Caco-2 (cell line): ENCODE measurements around the gene POLR2I. TPM values are rescaled to one million over a fixed set of nuclear protein-coding genes. Genes with fewer than 3 reads are reported as not detected.

Experiments
- BruUV-seq: library from RNA; stranded (reverse); fragments of 400-500 nt; replicated peaks from 2 replicates; lab custom pipeline; 2021; lab: Mats Ljungman, UMichigan
- CTCF ChIA-PET: fragments of 300-600 bp; sonication (Branson Sonifier 250); formaldehyde crosslinking; loops from one replicate; lab custom pipeline; 2022; ENCODE audit warnings: antibody characterized with exemption; lab: Charles Lee
- POLR2A ChIA-PET: fragments of 300-600 bp; sonication (Branson Sonifier 250); formaldehyde crosslinking; loops from one replicate; lab custom pipeline; 2022; ENCODE audit warnings: antibody characterized with exemption; lab: Charles Lee
- DNase-seq, 2 experiments: peaks; one replicate each; pipeline versions ENCODE4 v3.0.0 to v3.0.0-alpha.2; 2020 to 2022
- H3K27me3 ChIP-seq: replicated peaks from 2 replicates; pipeline ENCODE4 v1.6.0; 2011; ENCODE audit warnings: low read length; ENCODE audit not compliant: control insufficient read depth, insufficient read depth
- H3K36me3 ChIP-seq: 2 replicates; pipeline ENCODE4 v1.5.1; 2011; ENCODE audit warnings: low read length; ENCODE audit not compliant: control insufficient read depth, insufficient read depth
- H3K4me1 ChIP-seq: fragments of 250-450 bp; sonication (Bioruptor Pico); 2 replicates; pipeline ENCODE4 v1.5.1; 2020; ENCODE audit warnings: mild to moderate bottlenecking
- H3K4me3 ChIP-seq: 2 replicates; pipeline ENCODE4 v1.5.1; 2011; ENCODE audit warnings: low read depth, mild to moderate bottlenecking, control low read depth, low read length
- H3K9me3 ChIP-seq: fragments of 250-450 bp; sonication (Bioruptor Pico); 2 replicates; pipeline ENCODE4 v1.5.1; 2020; ENCODE audit warnings: mild to moderate bottlenecking, moderate library complexity
- H3K27ac Mint-ChIP-seq: one replicate; pipeline ENCODE4 v1.8.0; 2022; ENCODE audit warnings: mixed read lengths; ENCODE audit not compliant: unreplicated experiment
- H3K27me3 Mint-ChIP-seq: one replicate; pipeline ENCODE4 v1.8.0; 2022; ENCODE audit warnings: mixed read lengths; ENCODE audit not compliant: insufficient read depth, unreplicated experiment
- H3K36me3 Mint-ChIP-seq: one replicate; pipeline ENCODE4 v1.8.0; 2022; ENCODE audit warnings: mild to moderate bottlenecking, mixed read lengths; ENCODE audit not compliant: insufficient read depth, unreplicated experiment
- H3K4me1 Mint-ChIP-seq: one replicate; pipeline ENCODE4 v1.8.0; 2022; ENCODE audit warnings: low read depth, mixed read lengths; ENCODE audit not compliant: unreplicated experiment
- H3K4me3 Mint-ChIP-seq: one replicate; pipeline ENCODE4 v1.8.0; 2022; ENCODE audit warnings: mild to moderate bottlenecking, moderate library complexity, mixed read lengths; ENCODE audit not compliant: unreplicated experiment
- H3K9me3 Mint-ChIP-seq: one replicate; pipeline ENCODE4 v1.8.0; 2022; ENCODE audit warnings: mixed read lengths; ENCODE audit not compliant: unreplicated experiment
- CTCF ChIP-seq, 2 experiments: fragments of 200-600 bp in 1 of 2; IDR thresholded peaks; 1 replicate in 1 of 2; 2 replicates in 1 of 2; pipeline versions ENCODE4 v1.5.1 to v1.8.0; 2011 to 2022; ENCODE audit warnings: antibody characterized with exemption in 1 of 2, control low read depth in 1 of 2, inconsistent platforms in 1 of 2, low read depth in 1 of 2, low read length in 1 of 2, mild to moderate bottlenecking in 1 of 2, moderate library complexity in 1 of 2; ENCODE audit not compliant: insufficient read depth in 1 of 2, severe bottlenecking in 1 of 2, unreplicated experiment in 1 of 2
- intact Hi-C: fragments of 100-400 bp; cut with micrococcal nuclease; formaldehyde crosslinking; loops from one replicate; pipeline ENCODE4 v1.10.0; 2022; ENCODE audit not compliant: unreplicated experiment
- total RNA-seq: library from RNA; stranded (reverse); gene quantifications from 2 replicates; pipeline ENCODE4 v1.2.3, GENCODE V29; 2022

Gene POLR2I
- total RNA-seq, 1 experiment from 2014 or later, result 129 TPM

DNA sequence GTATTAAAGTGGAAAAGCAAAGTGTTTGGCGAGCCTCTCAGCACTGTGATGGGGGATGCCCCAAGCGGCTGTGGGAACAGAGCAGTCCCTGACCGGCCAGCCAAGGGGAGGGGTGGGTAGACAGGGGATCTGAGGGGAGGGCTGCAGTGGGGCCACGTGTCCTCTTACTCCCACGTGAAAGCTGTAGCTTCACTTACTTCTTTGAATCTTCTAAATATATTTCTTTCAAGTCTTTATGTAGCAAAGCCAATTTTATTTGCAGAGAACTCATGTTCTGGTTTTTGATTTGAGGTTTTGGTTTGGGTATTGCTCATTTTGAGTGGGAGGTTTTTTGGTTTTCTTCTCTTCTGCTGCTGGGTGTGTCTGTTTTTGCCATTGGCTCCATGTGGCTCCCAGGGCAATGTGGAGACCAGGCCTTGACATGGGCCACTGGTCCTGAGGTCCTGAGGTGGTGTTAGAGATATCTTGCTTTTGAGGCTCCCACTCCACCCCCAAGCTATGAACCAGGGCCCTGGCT lies 21.5 kb downstream of the POLR2I start:
- no peaks in the 10 kb centered on the region for H3K4me1 ChIP-seq
- no peak overlapping the region for H3K4me3 ChIP-seq
- no peak for TF ChIP-seq CTCF (IDR thresholded peaks at IDR 0.05; ENCODE audit: insufficient read depth in 1 of 2, low read depth in 1 of 2, low read length in 1 of 2, severe bottlenecking in 1 of 2, unreplicated experiment in 1 of 2)
- no peaks in the 10 kb centered on the region for H3K27me3 ChIP-seq
- Mint-ChIP-seq H3K27me3 (no peaks in the 10 kb centered on the region), H3K27ac (no peak overlapping the region), H3K36me3 (peaks cover 55% of the 10 kb centered on the region), H3K4me3 (no peak overlapping the region), H3K9me3 (no peaks in the 10 kb centered on the region), H3K4me1 (no peaks in the 10 kb centered on the region)
- H3K36me3 ChIP-seq, result peaks cover 1% of the 10 kb centered on the region; the same call in 1 of the 2 replicates
- ChIA-PET POLR2A (no interaction called here), CTCF (no interaction called here)
- DNase-seq, result no peak
- no peaks in the 10 kb centered on the region for H3K9me3 ChIP-seq
- no TSS peak for BruUV-seq
- intact Hi-C loops, result no loop called here

DNA sequence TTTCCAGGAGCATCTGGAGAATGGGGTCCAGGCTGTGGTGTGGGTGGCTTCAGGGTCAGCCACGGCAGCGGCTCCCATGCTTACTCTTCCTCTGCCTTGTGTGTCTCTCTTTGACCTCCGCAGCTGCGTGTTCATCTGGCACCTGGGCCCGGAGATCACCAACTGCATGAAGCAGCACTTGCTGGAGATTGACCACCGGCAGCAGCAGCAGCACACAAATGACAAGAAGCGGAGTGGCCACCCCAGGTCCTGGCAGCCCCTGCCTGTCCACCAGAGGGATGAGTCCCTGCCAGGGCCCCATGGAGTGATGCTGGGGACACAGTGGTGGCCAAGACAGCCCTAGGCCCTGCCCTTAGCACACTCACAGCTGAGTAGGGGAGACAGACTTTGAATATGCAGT lies 22.1 kb downstream of the POLR2I start:
- POLR2A ChIA-PET, result no interaction called here
- no TSS peak for BruUV-seq
- intact Hi-C loops, result no loop called here
- peaks cover 59% of the 10 kb centered on the region for H3K36me3 Mint-ChIP-seq
- CTCF ChIA-PET, result no interaction called here
- Histone ChIP-seq H3K9me3 (no peaks in the 10 kb centered on the region), H3K4me3 (no peak overlapping the region), H3K4me1 (no peaks in the 10 kb centered on the region), H3K36me3 (peaks cover 1% of the 10 kb centered on the region; the same call in 1 of the 2 replicates), H3K27me3 (no peaks in the 10 kb centered on the region)
- no peak overlapping the region for H3K27ac Mint-ChIP-seq
- no peak for TF ChIP-seq CTCF (IDR thresholded peaks at IDR 0.05; ENCODE audit: insufficient read depth in 1 of 2, low read depth in 1 of 2, low read length in 1 of 2, severe bottlenecking in 1 of 2, unreplicated experiment in 1 of 2)
- H3K4me3 Mint-ChIP-seq, result no peak overlapping the region
- no peak for DNase-seq
- H3K4me1 Mint-ChIP-seq, result no peaks in the 10 kb centered on the region
- H3K27me3 Mint-ChIP-seq, result no peaks in the 10 kb centered on the region
- no peaks in the 10 kb centered on the region for H3K9me3 Mint-ChIP-seq

- no peaks in the 10 kb centered on the region for H3K4me1 ChIP-seq
- CTCF ChIA-PET, result no interaction called here
- H3K27me3 ChIP-seq, result no peaks in the 10 kb centered on the region
- Mint-ChIP-seq H3K27me3 (no peaks in the 10 kb centered on the region), H3K4me1 (no peaks in the 10 kb centered on the region), H3K4me3 (no peak overlapping the region), H3K27ac (no peak overlapping the region), H3K9me3 (no peaks in the 10 kb centered on the region), H3K36me3 (peaks cover 70% of the 10 kb centered on the region)
- peaks cover 1% of the 10 kb centered on the region; the same call in 1 of the 2 replicates for H3K36me3 ChIP-seq
- intact Hi-C loops, result no loop called here
- no peaks in the 10 kb centered on the region for H3K9me3 ChIP-seq
- BruUV-seq, result no TSS peak
- H3K4me3 ChIP-seq, result no peak overlapping the region
- no peak for TF ChIP-seq CTCF (IDR thresholded peaks at IDR 0.05; ENCODE audit: insufficient read depth in 1 of 2, low read depth in 1 of 2, low read length in 1 of 2, severe bottlenecking in 1 of 2, unreplicated experiment in 1 of 2)
- DNase-seq, result no peak
- POLR2A ChIA-PET, result no interaction called here
Measured at GRCh38 chr19:36090910-36091695, 23.6 kb downstream of the POLR2I start.
